HG03558 (cell line): ENCODE measurements around the gene PTPN14.

Experiments
- ATAC-seq: cut with Tn5 transposase; IDR thresholded peaks from one replicate; pipeline ENCODE4 v1.9.1; 2021; ENCODE audit warnings: moderate number of reproducible peaks; ENCODE audit not compliant: unreplicated experiment; ENCODE audit errors: extremely low read depth

The PTPN14 gene

GRCh38 chr1:214440219-214440965, 111.0 kb downstream of the PTPN14 start:
- no peak for ATAC-seq

- ATAC-seq, result peak; percentile 87
Observed at GRCh38 chr1:214439352-214440119, 111.9 kb downstream of the PTPN14 start.

GRCh38 chr1:214438530-214438929, 112.9 kb downstream of the PTPN14 start:
- ATAC-seq, result no peak

GRCh38 chr1:214438075-214438474, 113.3 kb downstream of the PTPN14 start:
- no peak for ATAC-seq

GRCh38 chr1:214435867-214436266, 115.5 kb downstream of the PTPN14 start:
- ATAC-seq, result no peak

GRCh38 chr1:214432245-214432644, 119.2 kb downstream of the PTPN14 start:
- ATAC-seq, result no peak

GRCh38 chr1:214429951-214430770, 121.2 kb downstream of the PTPN14 start:
- ATAC-seq, result no peak

- peak; percentile 97 for ATAC-seq
Observed at GRCh38 chr1:214427871-214428277, 123.5 kb downstream of the PTPN14 start.

GRCh38 chr1:214426426-214426812, 125.0 kb downstream of the PTPN14 start:
- no peak for ATAC-seq

GRCh38 chr1:214425716-214426425, 125.5 kb downstream of the PTPN14 start:
- ATAC-seq, result no peak

GRCh38 chr1:214425101-214425500, 126.3 kb downstream of the PTPN14 start:
- no peak for ATAC-seq

- ATAC-seq, result no peak
Observed at GRCh38 chr1:214423045-214423444, 128.4 kb downstream of the PTPN14 start.

GRCh38 chr1:214422137-214422671, 129.2 kb downstream of the PTPN14 start:
- ATAC-seq, result no peak

GRCh38 chr1:214420833-214421232, 130.6 kb downstream of the PTPN14 start:
- no peak for ATAC-seq

GRCh38 chr1:214420341-214420740, 131.1 kb downstream of the PTPN14 start:
- ATAC-seq, result no peak

GRCh38 chr1:214419650-214420049, 131.8 kb downstream of the PTPN14 start:
- ATAC-seq, result no peak

GRCh38 chr1:214418391-214418790, 133.0 kb downstream of the PTPN14 start:
- no peak for ATAC-seq

GRCh38 chr1:214417545-214418210, 133.7 kb downstream of the PTPN14 start:
- ATAC-seq, result no peak

- ATAC-seq, result no peak
Observed at GRCh38 chr1:214416858-214417257, 134.5 kb downstream of the PTPN14 start.
